SK-N-SH treated with all-trans-retinoic acid at 6 μM for 48 hours (cell line): ENCODE measurements around the gene TGFBR3.

Experiments
- ATAC-seq: fragments of 200-7000 bp; cut with Tn5 transposase; 3 replicates; pipeline ENCODE4 v1.9.1; 2020; ENCODE audit warnings: mild to moderate bottlenecking, moderate library complexity
- BACH2 ChIP-seq: fragments of 250-450 bp; sonication (Bioruptor Pico); IDR thresholded peaks from 2 replicates; pipeline ENCODE4 v1.9.0; 2021; ENCODE audit warnings: mild to moderate bottlenecking, borderline replicate concordance
- CREB5 ChIP-seq: fragments of 250-450 bp; sonication (Bioruptor Pico); IDR thresholded peaks from 2 replicates; pipeline ENCODE4 v1.5.1; 2020; ENCODE audit warnings: low read depth, mild to moderate bottlenecking, moderate library complexity
- CSDC2 ChIP-seq: fragments of 250-450 bp; sonication (Bioruptor Pico); IDR thresholded peaks from 2 replicates; pipeline ENCODE4 v1.5.0; 2020; ENCODE audit warnings: mild to moderate bottlenecking, moderate library complexity
- CSRNP3 ChIP-seq: fragments of 250-450 bp; sonication (Bioruptor Pico); IDR thresholded peaks from 2 replicates; pipeline ENCODE4 v1.5.1; 2021; ENCODE audit warnings: mild to moderate bottlenecking, moderate library complexity
- GLIS3 ChIP-seq: fragments of 250-450 bp; sonication (Bioruptor Pico); IDR thresholded peaks from 2 replicates; pipeline ENCODE4 v1.5.0; 2020; ENCODE audit warnings: mild to moderate bottlenecking, moderate library complexity
- ISL1 ChIP-seq: fragments of 250-450 bp; sonication (Bioruptor Pico); IDR thresholded peaks from 2 replicates; pipeline ENCODE4 v2.1.2; 2022; ENCODE audit warnings: mild to moderate bottlenecking, moderate library complexity
- OSR1 ChIP-seq: fragments of 250-450 bp; sonication (Bioruptor Pico); IDR thresholded peaks from 2 replicates; pipeline ENCODE4 v1.8.0; 2022; ENCODE audit warnings: moderate library complexity, mild to moderate bottlenecking, inconsistent platforms
- PATZ1 ChIP-seq: fragments of 250-450 bp; sonication (Bioruptor Pico); IDR thresholded peaks from 2 replicates; pipeline ENCODE4 v1.8.0; 2020; ENCODE audit warnings: mild to moderate bottlenecking, moderate library complexity, borderline replicate concordance
- PPARA ChIP-seq: fragments of 250-450 bp; sonication (Bioruptor Pico); IDR thresholded peaks from 2 replicates; pipeline ENCODE4 v1.5.0; 2020; ENCODE audit warnings: mild to moderate bottlenecking, borderline replicate concordance
- RARB ChIP-seq: fragments of 250-450 bp; sonication (Bioruptor Pico); IDR thresholded peaks from 2 replicates; pipeline ENCODE4 v1.8.0; 2021; ENCODE audit warnings: mild to moderate bottlenecking, moderate library complexity
- TCF4 ChIP-seq: fragments of 250-450 bp; sonication (Bioruptor Pico); IDR thresholded peaks from 2 replicates; pipeline ENCODE4 v1.8.0; 2021; ENCODE audit warnings: mild to moderate bottlenecking, moderate library complexity, borderline replicate concordance
- TOX ChIP-seq: fragments of 250-450 bp; sonication (Bioruptor Pico); IDR thresholded peaks from 2 replicates; pipeline ENCODE4 v1.8.0; 2021; ENCODE audit warnings: mild to moderate bottlenecking, moderate library complexity, borderline replicate concordance
- ZC3H10 ChIP-seq: fragments of 250-450 bp; sonication (Bioruptor Pico); IDR thresholded peaks from 2 replicates; pipeline ENCODE4 v1.5.1; 2021; ENCODE audit warnings: mild to moderate bottlenecking, moderate library complexity
- ZFP3 ChIP-seq: fragments of 250-450 bp; sonication (Bioruptor Pico); IDR thresholded peaks from 2 replicates; pipeline ENCODE4 v1.5.0; 2020; ENCODE audit warnings: mild to moderate bottlenecking, moderate library complexity
- ZFP30 ChIP-seq: fragments of 450-650 bp; formaldehyde crosslinking; IDR thresholded peaks from 2 replicates; pipeline ENCODE4 v1.5.0; 2022; ENCODE audit warnings: mild to moderate bottlenecking, moderate library complexity
- ZNF565 ChIP-seq: fragments of 450-650 bp; formaldehyde crosslinking; conservative IDR thresholded peaks from 2 replicates; pipeline ENCODE4 v1.5.0; 2020; ENCODE audit warnings: low read depth, mild to moderate bottlenecking, moderate library complexity
- ZNF8 ChIP-seq: fragments of 450-650 bp; formaldehyde crosslinking; IDR thresholded peaks from 2 replicates; pipeline ENCODE4 v1.5.0; 2020; ENCODE audit warnings: mild to moderate bottlenecking, moderate library complexity
- TF ChIP-seq, protein P1 (sequence below): fragments of 250-450 bp; sonication (Bioruptor Pico); IDR thresholded peaks from 2 replicates; pipeline ENCODE4 v1.5.0; 2020; ENCODE audit warnings: mild to moderate bottlenecking, moderate library complexity
- TF ChIP-seq, protein P2 (sequence below): fragments of 250-450 bp; sonication (Bioruptor Pico); IDR thresholded peaks from 2 replicates; pipeline ENCODE4 v1.8.0; 2021; ENCODE audit warnings: low read depth, mild to moderate bottlenecking, moderate library complexity, borderline replicate concordance

The TGFBR3 gene

GRCh38 chr1:91809317-91809716, 76.6 kb downstream of the TGFBR3 start:
- ATAC-seq, result no peak
- TF ChIP-seq PATZ1 (CRISPR knock-in tag), result no peak
- no peak for TF ChIP-seq PPARA (CRISPR knock-in tag)
- no peak for TF ChIP-seq CSDC2 (CRISPR knock-in tag)
- TF ChIP-seq ZNF8 (CRISPR knock-in tag), result no peak
- no peak for TF ChIP-seq ZC3H10 (CRISPR knock-in tag)
- TF ChIP-seq ZFP30 (CRISPR knock-in tag), result no peak
- TF ChIP-seq CSRNP3, result no peak
- no peak for TF ChIP-seq TOX (CRISPR knock-in tag)
- no peak for TF ChIP-seq CREB5
- no peak for TF ChIP-seq BACH2 (CRISPR knock-in tag)
- TF ChIP-seq, protein P1, sequence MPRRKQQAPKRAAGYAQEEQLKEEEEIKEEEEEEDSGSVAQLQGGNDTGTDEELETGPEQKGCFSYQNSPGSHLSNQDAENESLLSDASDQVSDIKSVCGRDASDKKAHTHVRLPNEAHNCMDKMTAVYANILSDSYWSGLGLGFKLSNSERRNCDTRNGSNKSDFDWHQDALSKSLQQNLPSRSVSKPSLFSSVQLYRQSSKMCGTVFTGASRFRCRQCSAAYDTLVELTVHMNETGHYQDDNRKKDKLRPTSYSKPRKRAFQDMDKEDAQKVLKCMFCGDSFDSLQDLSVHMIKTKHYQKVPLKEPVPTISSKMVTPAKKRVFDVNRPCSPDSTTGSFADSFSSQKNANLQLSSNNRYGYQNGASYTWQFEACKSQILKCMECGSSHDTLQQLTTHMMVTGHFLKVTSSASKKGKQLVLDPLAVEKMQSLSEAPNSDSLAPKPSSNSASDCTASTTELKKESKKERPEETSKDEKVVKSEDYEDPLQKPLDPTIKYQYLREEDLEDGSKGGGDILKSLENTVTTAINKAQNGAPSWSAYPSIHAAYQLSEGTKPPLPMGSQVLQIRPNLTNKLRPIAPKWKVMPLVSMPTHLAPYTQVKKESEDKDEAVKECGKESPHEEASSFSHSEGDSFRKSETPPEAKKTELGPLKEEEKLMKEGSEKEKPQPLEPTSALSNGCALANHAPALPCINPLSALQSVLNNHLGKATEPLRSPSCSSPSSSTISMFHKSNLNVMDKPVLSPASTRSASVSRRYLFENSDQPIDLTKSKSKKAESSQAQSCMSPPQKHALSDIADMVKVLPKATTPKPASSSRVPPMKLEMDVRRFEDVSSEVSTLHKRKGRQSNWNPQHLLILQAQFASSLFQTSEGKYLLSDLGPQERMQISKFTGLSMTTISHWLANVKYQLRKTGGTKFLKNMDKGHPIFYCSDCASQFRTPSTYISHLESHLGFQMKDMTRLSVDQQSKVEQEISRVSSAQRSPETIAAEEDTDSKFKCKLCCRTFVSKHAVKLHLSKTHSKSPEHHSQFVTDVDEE, result no peak
- TF ChIP-seq TCF4 (CRISPR knock-in tag), result no peak
- TF ChIP-seq OSR1 (CRISPR knock-in tag), result no peak
- TF ChIP-seq GLIS3 (CRISPR knock-in tag), result no peak
- no peak for TF ChIP-seq ZNF565 (CRISPR knock-in tag)
- TF ChIP-seq RARB (CRISPR knock-in tag), result no peak
- TF ChIP-seq ZFP3 (CRISPR knock-in tag), result no peak
- TF ChIP-seq, protein P2, sequence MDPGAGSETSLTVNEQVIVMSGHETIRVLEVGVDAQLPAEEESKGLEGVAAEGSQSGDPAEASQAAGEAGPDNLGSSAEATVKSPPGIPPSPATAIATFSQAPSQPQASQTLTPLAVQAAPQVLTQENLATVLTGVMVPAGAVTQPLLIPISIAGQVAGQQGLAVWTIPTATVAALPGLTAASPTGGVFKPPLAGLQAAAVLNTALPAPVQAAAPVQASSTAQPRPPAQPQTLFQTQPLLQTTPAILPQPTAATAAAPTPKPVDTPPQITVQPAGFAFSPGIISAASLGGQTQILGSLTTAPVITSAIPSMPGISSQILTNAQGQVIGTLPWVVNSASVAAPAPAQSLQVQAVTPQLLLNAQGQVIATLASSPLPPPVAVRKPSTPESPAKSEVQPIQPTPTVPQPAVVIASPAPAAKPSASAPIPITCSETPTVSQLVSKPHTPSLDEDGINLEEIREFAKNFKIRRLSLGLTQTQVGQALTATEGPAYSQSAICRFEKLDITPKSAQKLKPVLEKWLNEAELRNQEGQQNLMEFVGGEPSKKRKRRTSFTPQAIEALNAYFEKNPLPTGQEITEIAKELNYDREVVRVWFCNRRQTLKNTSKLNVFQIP, result no peak
- TF ChIP-seq, all 23 proteins: peak for 0

DNA sequence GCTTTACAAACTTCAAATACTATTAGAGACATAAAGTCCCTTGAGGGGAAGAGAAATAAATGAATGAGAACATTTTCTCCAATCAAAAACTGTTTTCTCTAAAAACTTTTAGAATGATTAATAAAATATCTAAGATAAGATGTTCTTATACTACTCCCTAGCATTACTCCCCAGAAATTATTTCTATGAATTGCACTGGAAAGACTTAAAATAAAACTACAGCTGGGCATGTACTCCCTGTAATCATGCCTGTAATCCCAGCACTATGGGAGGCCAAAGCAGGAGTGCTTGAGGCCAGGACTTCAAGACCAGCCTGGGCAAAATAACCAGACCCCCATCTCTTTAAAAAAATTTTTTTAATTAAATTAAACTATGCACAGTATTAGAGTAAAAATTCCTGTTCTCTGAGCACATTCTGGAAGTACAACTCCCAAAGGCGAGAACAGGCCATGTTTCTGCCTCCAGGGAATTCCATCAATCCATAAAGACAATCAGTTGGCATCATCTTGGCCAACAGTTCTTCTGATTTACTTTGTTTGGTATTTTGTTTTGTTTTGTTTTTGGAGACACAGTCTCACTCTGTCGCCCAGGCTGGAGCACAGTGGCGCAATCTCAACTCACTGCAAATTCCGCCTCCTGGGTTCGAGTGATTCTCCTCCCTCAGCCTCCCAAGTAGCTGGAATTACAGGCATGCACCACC, 77.9 kb downstream of the TGFBR3 start:
- TF ChIP-seq CREB5, result no peak
- no peak for TF ChIP-seq BACH2 (CRISPR knock-in tag)
- TF ChIP-seq, protein P1, result no peak
- no peak for TF ChIP-seq PATZ1 (CRISPR knock-in tag)
- TF ChIP-seq ISL1 (CRISPR knock-in tag), result no peak
- no peak for TF ChIP-seq CSRNP3
- no peak for ATAC-seq
